Measurements from ENCODE around the gene SERPINE2.

DNA sequence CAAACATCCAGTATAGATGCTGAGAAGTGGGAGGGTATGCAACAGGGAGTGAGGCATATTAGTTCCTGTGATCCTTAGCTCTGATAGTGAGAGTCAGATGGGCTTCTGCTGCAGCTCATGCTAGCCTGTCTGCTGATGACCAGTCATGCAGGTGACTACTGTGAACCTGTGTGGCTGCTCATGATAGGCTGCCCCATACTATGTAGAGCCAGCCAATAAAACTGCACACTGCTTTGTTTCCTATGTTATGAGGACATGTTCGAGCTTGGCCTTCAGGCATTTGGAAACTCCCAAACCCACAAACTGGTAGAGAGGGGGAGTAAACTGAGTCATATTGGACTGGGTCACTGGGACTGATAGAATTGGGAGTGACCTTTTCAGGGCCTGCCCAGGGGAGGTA lies 20.1 kb upstream of the SERPINE2 start:
- no peak for TF ChIP-seq CTCF (IDR thresholded peaks at IDR 0.05)
- TF ChIP-seq POLR2A (IDR thresholded peaks at IDR 0.05): no peak
- TF ChIP-seq POLR2AphosphoS5 (IDR thresholded peaks at IDR 0.05): no peak
- TF ChIP-seq EP300 (IDR thresholded peaks at IDR 0.05): no peak
